Kidney (tissue), 22 donors: ENCODE measurements around the gene CLEC4F. TPM values are rescaled to one million over a fixed set of nuclear protein-coding genes. Genes with fewer than 3 reads are reported as not detected.

Experiments
- DNase-seq, 5 donors: peaks; one replicate each; pipeline ENCODE4 v3.0.0-alpha.2; 2013 to 2020
- FAIRE-seq: peaks from 2 replicates; lab custom pipeline; 2012; peaks lifted over from hg19 to GRCh38; lab: Jason Lieb, UNC
- H3K27ac ChIP-seq, 2 donors: one replicate each; pipeline ENCODE4 v1.7.0; 2013; ENCODE audit warnings: low read depth in 2 of 2, low read length in 2 of 2, inconsistent platforms in 1 of 2
- H3K27me3 ChIP-seq: one replicate; pipeline ENCODE4 v1.7.1; 2013; ENCODE audit warnings: low read length, inconsistent platforms; ENCODE audit not compliant: control insufficient read depth, insufficient read depth
- H3K36me3 ChIP-seq, 3 donors: one replicate each; pipeline versions ENCODE4 v1.7.0 to v1.7.1; 2013; ENCODE audit warnings: low read length in 3 of 3, control low read depth in 1 of 3, inconsistent platforms in 1 of 3; ENCODE audit not compliant: insufficient read depth in 3 of 3, control insufficient read depth in 2 of 3
- H3K4me1 ChIP-seq, 3 donors: one replicate each; pipeline versions ENCODE4 v1.7.0 to v1.7.1; 2013; ENCODE audit warnings: low read length in 3 of 3, inconsistent platforms in 1 of 3, low read depth in 1 of 3; ENCODE audit not compliant: control insufficient read depth in 2 of 3, insufficient read depth in 2 of 3
- H3K4me3 ChIP-seq, 3 donors: one replicate each; pipeline versions ENCODE4 v1.7.0 to v1.8.1; 2013; ENCODE audit warnings: low read length in 3 of 3, control low read depth in 1 of 3, inconsistent platforms in 1 of 3
- H3K9ac ChIP-seq, 3 donors: one replicate each; pipeline versions ENCODE4 v1.7.0 to v1.7.1; 2013; ENCODE audit warnings: low read length in 3 of 3, control low read depth in 1 of 3, inconsistent platforms in 1 of 3
- H3K9me3 ChIP-seq, 3 donors: one replicate each; pipeline versions ENCODE4 v1.7.0 to v1.7.1; 2013; ENCODE audit warnings: low read length in 3 of 3, control low read depth in 1 of 3, inconsistent platforms in 1 of 3; ENCODE audit not compliant: control insufficient read depth in 2 of 3, insufficient read depth in 1 of 3
- intact Hi-C: fragments of 100-400 bp; cut with DNase I; formaldehyde crosslinking; loops from one replicate; pipeline ENCODE4 v1.11.1; 2022
- long read RNA-seq, 10 donors: library from polyadenylated mRNA in 1 of 10; unstranded in 1 of 10; transcript quantifications; one replicate each; pipeline ENCODE4 v2.0.0 and lab custom pipeline, GENCODE V29; 2021 to 2026
- polyA plus RNA-seq: library from polyadenylated mRNA; stranded (reverse); fragments of 350-450 nt; fragmentation: Illumina TruSeq; extraction: RNeasy Lipid Tissue Mini Kit (QIAGEN cat#74804); gene quantifications from one replicate; pipeline ENCODE4 v1.2.3, GENCODE V29; 2014; ENCODE audit warnings: low read depth, low replicate concordance; ENCODE audit not compliant: insufficient read depth
- total RNA-seq: library from RNA; stranded (reverse); fragmentation: NEBNext Ultra II Directional; extraction: Animal tissue kit (Norgen Biotek cat#: 25700); gene quantifications from one replicate; pipeline ENCODE4 v1.2.1, GENCODE V29; 2021
- TF ChIP-seq, protein P1 (sequence below): IDR thresholded peaks from 3 replicates; pipeline ENCODE4 v1.5.1; 2012; ENCODE audit warnings: mild to moderate bottlenecking, moderate library complexity, borderline replicate concordance; ENCODE audit not compliant: insufficient read depth; ENCODE audit errors: extremely low read depth
- donor health status: control.
- donor health status: control.
- donor health status: control.
- donor health status: control.
- donor health status: control.
- donor health status: DM: yes; HTN: yes; CAD: no.
- donor health status: Normal renal cell carcinoma (clear cell type).

Gene CLEC4F, protein sequence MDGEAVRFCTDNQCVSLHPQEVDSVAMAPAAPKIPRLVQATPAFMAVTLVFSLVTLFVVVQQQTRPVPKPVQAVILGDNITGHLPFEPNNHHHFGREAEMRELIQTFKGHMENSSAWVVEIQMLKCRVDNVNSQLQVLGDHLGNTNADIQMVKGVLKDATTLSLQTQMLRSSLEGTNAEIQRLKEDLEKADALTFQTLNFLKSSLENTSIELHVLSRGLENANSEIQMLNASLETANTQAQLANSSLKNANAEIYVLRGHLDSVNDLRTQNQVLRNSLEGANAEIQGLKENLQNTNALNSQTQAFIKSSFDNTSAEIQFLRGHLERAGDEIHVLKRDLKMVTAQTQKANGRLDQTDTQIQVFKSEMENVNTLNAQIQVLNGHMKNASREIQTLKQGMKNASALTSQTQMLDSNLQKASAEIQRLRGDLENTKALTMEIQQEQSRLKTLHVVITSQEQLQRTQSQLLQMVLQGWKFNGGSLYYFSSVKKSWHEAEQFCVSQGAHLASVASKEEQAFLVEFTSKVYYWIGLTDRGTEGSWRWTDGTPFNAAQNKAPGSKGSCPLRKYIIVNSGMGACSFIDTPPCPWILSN
- total RNA-seq (0.72 TPM), polyA plus RNA-seq (not detected)
- long read RNA-seq, donor 1, result 0 reads
- long read RNA-seq, donor 2, result 0 reads
- long read RNA-seq, donor 3, result 0 reads
- long read RNA-seq, donor 4, result 0 reads
- long read RNA-seq, donor 5, result 0 reads
- long read RNA-seq, donor 6, result 0 reads
- long read RNA-seq, donor 7, result 0 reads
- long read RNA-seq, donor 8, result 0 reads
- long read RNA-seq, donor 9, result 0 reads
- long read RNA-seq, donor 10, result 0 reads

DNA sequence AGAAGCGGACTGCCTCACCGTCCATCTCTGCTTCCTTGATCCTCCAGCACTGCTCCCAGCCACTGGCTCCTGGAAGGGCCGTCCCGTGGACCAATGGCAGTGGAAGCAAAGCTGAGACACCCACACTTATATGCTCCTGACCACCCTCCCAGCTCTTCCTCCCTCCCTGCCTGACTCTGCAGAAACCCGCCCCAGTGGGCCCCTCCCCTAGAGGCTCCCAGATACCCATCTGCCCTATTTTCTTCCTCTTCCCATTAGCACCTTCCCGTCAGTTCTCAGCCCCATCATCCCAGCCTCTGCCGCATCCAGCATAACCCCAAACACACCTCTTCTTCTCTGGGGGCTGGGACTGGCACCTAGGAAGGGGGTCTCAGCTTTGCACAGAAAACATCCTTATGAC, at the start of gene CLEC4F:
Gene CLEC4F, minus strand, starts transcription at position 101 of the 400 bp plus-strand sequence. Its CDS starts 76 bp downstream, at position 25.
- H3K27ac ChIP-seq, result no peak within 1 kb of the TSS
- no peaks in the 10 kb centered on the region for H3K27me3 ChIP-seq
- DNase-seq, result no peak
- TF ChIP-seq, protein P1, sequence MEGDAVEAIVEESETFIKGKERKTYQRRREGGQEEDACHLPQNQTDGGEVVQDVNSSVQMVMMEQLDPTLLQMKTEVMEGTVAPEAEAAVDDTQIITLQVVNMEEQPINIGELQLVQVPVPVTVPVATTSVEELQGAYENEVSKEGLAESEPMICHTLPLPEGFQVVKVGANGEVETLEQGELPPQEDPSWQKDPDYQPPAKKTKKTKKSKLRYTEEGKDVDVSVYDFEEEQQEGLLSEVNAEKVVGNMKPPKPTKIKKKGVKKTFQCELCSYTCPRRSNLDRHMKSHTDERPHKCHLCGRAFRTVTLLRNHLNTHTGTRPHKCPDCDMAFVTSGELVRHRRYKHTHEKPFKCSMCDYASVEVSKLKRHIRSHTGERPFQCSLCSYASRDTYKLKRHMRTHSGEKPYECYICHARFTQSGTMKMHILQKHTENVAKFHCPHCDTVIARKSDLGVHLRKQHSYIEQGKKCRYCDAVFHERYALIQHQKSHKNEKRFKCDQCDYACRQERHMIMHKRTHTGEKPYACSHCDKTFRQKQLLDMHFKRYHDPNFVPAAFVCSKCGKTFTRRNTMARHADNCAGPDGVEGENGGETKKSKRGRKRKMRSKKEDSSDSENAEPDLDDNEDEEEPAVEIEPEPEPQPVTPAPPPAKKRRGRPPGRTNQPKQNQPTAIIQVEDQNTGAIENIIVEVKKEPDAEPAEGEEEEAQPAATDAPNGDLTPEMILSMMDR, result no peak
- intact Hi-C loops, result no loop called here
- no peaks in the 10 kb centered on the region for H3K4me1 ChIP-seq
- no peaks in the 10 kb centered on the region for H3K9me3 ChIP-seq
- no peak within 1 kb of the TSS for H3K4me3 ChIP-seq
- no peak within 1 kb of the TSS for H3K9ac ChIP-seq
- H3K36me3 ChIP-seq, result no peaks in the 10 kb centered on the region
- no peak for FAIRE-seq

DNA sequence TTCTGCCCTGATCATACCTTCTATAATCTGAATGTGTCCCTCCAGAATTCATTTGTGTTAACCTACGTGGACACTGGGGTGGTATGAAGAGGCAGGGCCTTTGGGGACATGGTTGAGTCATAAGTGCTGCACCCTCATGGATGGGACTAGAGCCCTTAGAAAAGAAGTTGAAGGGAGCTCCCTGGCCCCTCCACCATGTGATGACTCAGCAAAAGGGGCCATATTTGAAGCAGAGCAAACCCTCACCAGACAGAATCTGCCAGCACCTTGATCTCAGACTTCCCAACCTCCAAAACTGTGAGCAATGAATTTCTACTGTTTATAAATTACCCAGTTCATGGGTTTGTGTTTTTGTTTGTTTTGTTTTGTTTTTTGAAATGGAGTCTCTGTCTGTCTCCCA, 48.6 kb upstream of the CLEC4F start:
- Histone ChIP-seq H3K36me3 (no peaks in the 10 kb centered on the region), H3K27ac (no peak overlapping the region), H3K4me3 (no peak overlapping the region), H3K27me3 (peaks cover 6% of the 10 kb centered on the region), H3K4me1 (peaks cover 0 to 5% (median 5%) of the 10 kb centered on the region in 3 donors), H3K9me3 (no peaks in the 10 kb centered on the region), H3K9ac (no peak overlapping the region)
- TF ChIP-seq, protein P1, result no peak
- FAIRE-seq (no peak), DNase-seq (no peak)
- intact Hi-C loops, result no loop called here

DNA sequence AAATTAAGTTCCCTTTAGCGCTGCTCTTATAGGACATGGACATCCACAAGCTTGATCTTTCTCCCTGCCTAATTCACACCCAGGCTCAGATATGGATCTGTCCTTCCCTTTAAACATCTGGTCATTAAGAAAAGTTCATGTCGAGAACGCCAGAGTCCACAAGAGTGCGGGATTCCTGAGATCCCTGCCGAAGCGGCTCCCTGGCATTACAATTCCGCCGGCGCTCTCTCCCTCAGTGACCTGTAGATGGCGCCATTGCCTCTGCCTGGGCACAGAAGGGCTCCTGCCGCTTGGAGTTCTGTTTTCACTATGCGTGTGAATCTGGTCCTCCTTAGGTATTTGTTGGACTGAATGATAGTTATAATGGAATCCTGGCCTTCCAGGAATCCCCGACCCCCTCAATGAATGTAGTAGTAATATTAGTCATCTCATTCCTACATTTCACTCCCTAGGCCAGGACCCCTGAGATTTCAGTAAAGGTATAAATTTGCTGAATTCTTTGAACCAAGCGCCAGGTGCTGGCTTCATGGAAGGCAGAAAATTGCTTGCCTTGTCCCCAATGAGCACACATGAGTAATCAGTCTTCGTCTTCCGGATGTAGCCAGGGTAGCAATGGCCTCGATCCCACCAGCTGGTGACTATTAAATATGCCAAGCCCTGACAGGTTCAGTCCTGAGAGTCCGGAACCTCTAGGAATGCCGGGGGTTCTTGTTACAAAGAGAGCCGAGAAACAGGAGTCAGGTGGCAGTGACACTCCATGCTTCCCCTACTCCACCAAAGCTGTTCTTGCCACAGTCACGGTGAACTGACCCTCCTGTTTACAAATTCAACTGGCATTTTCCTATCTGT, 41.6 kb upstream of the CLEC4F start:
- no peak for FAIRE-seq
- Histone ChIP-seq H3K27ac (no peak overlapping the region), H3K4me3 (no peak overlapping the region), H3K36me3 (no peaks in the 10 kb centered on the region), H3K9ac (peak overlapping the region in 1 of 3 donors; percentile 10), H3K27me3 (peaks cover 4% of the 10 kb centered on the region), H3K9me3 (no peaks in the 10 kb centered on the region), H3K4me1 (no peaks in the 10 kb centered on the region)
- DNase-seq, result peak; percentile 86 to 93 (median 88)
- intact Hi-C loops, result no loop called here
- TF ChIP-seq, protein P1, result peak; percentile 83
